ENCODE measurements around the gene ETNK1.
"Not testable (repeated sequence)": the region's sequence is repeated elsewhere in the genome, so short reads cannot be mapped to it uniquely, and the experiment has no call there.

The ETNK1 gene

DNA sequence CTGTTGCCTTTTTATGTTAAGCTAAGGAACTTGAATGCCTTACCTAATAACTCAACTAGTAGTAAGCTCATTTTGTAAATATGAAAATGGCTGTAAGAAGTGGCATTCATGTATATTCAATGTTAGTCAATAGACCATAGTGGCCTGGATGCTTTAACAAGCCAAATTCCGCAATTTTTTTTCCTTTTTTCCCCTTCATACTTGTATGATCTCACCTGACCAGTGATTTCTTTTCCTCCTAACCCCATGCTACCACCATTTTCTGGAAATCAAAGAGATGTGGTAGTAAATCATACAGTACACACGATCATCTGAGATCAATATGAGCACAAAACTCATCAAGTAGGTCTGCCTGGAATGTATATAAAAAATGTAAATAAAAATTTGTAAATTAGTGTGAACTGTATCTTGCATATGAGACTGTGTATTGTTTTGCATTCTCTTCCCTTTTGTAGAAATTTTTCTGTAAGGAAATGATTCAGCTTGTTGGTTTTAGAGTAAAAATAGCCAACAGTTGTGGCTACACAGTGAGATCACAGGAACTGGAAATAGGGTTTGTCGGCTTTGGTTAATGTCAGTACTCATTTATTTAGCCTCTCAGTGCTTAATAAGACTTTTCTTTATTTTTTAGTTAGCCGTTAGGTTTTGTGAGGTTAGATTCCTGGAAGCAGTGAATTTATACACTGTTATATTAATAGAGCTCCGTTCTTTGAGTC is 62.5 kb downstream of the ETNK1 start:
- DNase-seq (ENCODE audit: low read depth, low spot score), result no peak

- no peak for DNase-seq (ENCODE audit: low read depth, low spot score)
These were observed 64.9 kb downstream of the ETNK1 start for GRCh38 chr12:22689876-22690275.

- DNase-seq (ENCODE audit: low read depth, low spot score), result no peak
These were observed 66.3 kb downstream of the ETNK1 start for GRCh38 chr12:22691319-22691718.

- DNase-seq (ENCODE audit: low read depth, low spot score), result not testable (repeated sequence)
These were observed 67.5 kb downstream of the ETNK1 start for GRCh38 chr12:22692467-22692866.

GRCh38 chr12:22692964-22693555 is 68.1 kb downstream of the ETNK1 start:
- no peak for DNase-seq (ENCODE audit: low read depth, low spot score)

GRCh38 chr12:22698576-22698975 is 73.6 kb downstream of the ETNK1 start:
- no peak for DNase-seq (ENCODE audit: low read depth, low spot score)

- not testable (repeated sequence) for DNase-seq (ENCODE audit: low read depth, low spot score)
These were observed 74.7 kb downstream of the ETNK1 start for GRCh38 chr12:22699705-22700104.

DNA sequence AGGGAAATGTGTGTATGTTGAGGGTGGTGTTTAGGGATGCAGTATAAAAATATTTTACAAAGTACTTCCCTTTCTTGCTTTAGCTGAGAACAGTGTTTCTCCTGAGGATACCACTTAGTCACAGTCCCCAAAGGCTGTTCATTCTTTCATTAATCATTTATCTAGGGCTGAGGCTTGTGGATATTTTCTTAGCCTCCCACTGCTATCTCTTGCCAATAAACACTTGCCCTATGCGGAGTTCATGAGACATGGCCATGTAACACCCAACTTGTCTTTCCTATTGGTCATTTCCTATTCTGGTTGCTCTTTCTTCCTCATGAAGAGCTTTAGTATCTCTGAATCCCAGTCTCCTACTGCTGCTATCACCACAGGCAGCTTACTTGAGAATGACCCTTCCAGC is 75.1 kb downstream of the ETNK1 start:
- DNase-seq (ENCODE audit: low read depth, low spot score), result no peak

DNA sequence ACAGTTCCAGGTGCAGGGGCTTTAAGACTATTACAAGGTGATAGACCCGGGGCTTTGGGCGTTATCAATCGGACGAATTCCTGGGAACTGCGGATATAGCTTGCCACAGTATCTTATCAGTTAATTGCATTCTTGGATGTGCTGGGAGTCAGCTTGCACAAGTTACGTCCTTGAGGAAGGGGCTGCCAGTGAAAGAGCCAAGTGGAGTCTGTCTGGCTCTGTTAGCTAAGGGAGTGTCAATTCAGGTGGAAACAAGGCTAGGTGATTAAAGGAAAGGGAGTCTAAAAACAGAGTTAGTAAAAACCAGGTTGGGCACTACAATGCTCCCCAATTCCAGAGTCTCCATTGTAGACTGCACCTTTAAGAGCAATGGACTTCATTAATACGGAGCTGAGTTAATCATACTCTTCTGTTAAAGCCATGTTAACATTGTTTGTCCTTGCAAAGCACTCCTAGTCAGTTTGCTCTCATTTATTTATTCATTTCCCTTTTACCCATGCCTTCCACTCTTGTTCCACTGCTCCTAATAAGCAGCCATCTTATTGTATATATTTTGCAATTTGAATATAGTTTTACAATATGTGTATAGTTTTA is 76.3 kb downstream of the ETNK1 start:
- not testable (repeated sequence) for DNase-seq (ENCODE audit: low read depth, low spot score)

DNA sequence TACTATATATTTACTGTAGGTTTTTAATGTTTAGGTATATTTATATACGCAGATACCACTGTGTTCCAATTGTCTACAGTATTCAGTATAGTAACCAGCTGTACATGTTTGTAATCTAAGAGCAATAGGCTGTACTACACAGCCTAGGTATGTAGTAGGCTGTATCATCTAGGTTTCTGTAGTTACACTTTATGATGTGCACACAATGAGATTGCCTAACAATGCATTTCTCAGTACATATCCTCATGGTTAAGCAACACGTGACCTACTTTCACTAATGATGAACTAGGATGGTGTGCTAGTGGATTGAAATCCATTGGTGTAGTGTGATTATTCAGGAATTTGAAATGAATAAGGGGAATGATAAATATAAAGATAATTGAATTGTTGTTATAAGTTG is 77.7 kb downstream of the ETNK1 start:
- DNase-seq (ENCODE audit: low read depth, low spot score), result no peak

DNA sequence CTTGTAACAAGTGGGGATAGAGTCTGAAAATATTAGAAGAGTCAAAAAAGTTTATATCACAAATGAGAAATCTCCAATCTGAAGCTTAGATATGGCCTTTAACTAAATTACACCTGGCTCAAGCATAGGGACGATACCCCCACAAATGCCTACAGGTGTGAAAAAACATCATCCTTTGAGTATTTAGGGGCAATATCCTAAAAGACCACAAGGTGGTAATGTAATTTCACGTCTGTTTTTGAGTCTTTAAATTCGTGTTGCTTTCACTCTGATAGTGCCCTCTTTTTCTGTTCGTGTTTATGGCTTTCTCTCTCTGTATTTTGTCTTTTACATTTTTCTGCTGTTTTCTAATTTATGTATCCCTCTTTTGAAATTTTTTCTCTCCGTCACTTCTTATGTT is 84.3 kb downstream of the ETNK1 start:
- no peak for DNase-seq (ENCODE audit: low read depth, low spot score)

GRCh38 chr12:22712083-22712482 is 87.1 kb downstream of the ETNK1 start:
- no peak for DNase-seq (ENCODE audit: low read depth, low spot score)

DNA sequence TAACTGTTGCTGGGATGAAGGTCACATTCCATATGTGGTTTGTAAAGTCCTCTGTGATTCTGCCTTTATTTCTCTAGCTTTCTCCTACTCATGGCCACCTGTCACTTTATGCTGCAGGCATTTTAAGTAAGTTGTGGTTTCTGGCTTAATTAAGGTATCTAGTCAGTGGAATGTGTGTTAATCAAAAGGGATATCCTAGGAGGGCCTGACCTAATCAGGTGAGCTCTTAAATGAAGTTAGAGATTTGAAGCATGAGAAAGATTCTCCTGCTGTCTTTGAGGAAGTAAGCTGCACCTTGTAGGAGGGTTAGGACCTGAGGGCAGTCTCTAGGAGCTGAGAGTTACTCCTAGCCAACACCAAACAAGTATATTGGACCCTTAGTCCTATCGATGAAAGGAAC is 90.3 kb downstream of the ETNK1 start:
- no peak for DNase-seq (ENCODE audit: low read depth, low spot score)

GRCh38 chr12:22719745-22720144 is 94.8 kb downstream of the ETNK1 start:
- no peak for DNase-seq (ENCODE audit: low read depth, low spot score)

DNA sequence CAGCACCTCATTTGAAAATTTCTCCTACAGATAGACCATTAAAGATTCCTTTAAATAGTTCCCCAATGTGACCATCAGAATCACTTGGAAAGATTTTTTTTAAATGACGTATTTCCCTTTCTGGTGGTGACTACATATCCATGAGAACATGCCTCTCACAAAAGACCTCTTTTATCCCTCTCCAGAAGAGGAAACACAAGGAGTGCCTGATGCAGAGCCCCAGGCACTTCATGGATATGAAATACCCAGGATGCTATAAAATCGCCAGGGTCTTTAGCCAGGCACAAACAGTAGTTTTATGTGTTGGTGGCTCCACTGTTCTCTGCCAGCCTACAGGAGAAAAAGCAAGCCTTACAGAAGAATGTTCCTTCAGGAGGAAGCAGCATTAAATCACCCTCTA is 97.1 kb downstream of the ETNK1 start:
- DNase-seq (ENCODE audit: low read depth, low spot score), result no peak

- DNase-seq (ENCODE audit: low read depth, low spot score), result no peak
These were observed 97.8 kb downstream of the ETNK1 start for GRCh38 chr12:22722779-22723178.

DNA sequence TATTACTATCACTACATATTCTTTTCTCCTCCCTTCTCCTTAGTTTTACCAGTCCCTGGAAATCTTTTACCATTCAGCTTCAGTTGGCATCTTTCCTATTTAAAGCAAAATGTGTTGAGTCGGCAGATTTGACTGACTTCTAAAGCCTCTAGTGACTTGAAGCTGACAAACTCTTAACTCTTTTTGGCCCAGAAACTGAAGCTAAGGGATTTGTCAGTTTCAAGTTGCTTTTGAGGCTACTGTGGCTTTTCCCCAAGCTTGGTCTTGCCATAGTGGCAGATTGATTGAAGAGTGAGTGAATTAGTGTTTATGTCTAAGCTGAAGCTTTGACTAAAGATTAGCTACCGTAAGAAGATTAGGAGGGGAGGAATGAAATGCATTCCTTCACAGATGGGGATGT is 104.0 kb downstream of the ETNK1 start:
- no peak for DNase-seq (ENCODE audit: low read depth, low spot score)

GRCh38 chr12:22729431-22729956 is 104.5 kb downstream of the ETNK1 start:
- no peak for DNase-seq (ENCODE audit: low read depth, low spot score)

DNA sequence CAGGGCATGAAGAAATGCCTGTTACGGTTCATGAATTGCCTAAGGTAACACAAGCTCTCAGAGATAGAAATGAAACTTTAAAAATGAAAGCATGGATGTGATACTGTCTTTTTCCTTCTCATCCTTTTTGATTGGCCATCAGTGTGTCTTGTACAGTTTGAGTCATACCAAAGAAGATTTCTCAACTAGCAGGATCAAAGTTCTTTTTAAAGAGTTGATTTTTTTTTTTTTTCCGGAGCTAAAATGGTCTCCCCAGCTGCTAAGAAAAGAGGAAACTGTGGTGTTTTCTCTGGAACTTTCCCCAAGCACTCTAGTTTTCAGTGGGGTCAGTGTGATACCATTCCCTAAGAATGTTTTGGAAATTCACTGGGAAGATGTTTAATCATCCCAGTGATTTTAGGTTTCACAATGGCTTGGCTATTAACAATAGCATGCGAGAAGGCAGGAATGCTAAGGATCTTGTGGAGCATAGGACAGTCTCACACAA is 105.0 kb downstream of the ETNK1 start:
- DNase-seq (ENCODE audit: low read depth, low spot score), result no peak

GRCh38 chr12:22731236-22731635 is 106.3 kb downstream of the ETNK1 start:
- no peak for DNase-seq (ENCODE audit: low read depth, low spot score)

DNA sequence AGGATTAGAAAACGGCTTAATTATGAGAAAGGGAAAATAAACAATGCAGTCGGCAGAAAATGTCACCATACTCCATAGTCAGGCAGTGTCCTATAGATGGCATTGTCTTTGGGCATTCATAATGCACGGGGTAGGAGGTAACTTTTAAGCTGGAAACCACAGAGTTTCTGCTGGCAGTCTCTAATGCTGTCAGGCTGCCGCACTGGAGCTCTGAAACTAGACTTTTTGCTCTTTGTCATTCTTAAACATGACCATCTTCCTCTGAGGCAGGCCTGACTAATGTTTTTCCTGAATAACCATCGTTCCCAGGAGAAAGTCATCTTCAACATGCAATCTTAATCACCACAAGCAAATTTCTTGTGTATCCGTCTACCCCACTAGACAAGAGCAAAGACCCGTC is 108.8 kb downstream of the ETNK1 start:
- no peak for DNase-seq (ENCODE audit: low read depth, low spot score)

DNA sequence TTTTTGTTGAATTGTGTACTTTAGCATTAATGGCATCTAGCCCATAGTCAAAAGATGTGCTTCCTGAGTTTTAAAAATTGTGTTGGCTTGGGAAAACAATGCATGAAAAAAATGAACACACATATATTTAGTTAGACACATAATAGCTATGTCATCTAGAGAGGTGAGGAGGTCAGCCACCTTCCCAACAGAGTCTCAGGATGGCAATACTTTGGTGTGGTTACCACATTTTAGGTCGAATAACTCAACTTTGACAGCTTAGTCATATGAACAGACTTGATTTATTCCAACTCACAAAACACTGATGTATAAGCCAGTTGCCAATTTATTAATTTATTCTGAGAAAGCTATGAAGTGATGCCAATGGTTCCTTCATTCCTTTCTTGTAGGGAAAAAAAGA is 114.0 kb downstream of the ETNK1 start:
- no peak for DNase-seq (ENCODE audit: low read depth, low spot score)

Data from activated CD4-positive, CD25-positive, alpha-beta regulatory T cell treated with anti-CD3 and anti-CD28 coated beads, Interleukin-2, amount 50 U/mL, for 16 hours (primary cell).